Colon (tissue), 2 donors: ENCODE results near the gene ABAT.

Source experiments
- FAIRE-seq: peaks from 2 replicates; lab custom pipeline; 2012; peaks lifted over from hg19 to GRCh38; lab: Jason Lieb, UNC
- donor health status: control.
- donor health status: control.

Gene ABAT

DNA sequence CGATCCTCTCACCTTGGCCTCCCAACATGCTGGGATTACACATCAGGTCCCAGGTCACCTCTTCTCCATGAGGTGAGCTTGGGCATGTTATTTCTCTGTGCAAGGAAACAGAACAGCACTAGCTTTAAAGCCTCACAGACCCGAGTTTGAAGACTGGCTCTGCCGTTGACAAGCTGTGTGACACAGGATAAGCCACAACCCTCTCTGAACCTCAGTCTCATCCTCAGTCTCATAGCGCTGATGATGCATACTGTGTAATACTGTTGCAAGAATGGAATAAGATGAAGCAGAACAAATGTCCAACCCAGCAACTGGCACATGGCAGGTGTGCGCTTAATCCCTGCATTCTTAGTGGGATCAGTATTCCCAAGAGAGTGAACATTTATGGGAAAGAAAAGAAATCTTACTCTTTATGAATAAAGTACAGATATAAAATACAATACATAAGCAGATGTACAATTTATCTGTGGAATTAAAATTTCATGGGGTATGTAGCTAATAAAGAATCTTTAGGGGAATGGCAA, 43.5 kb downstream of the ABAT start:
- FAIRE-seq = no peak

DNA sequence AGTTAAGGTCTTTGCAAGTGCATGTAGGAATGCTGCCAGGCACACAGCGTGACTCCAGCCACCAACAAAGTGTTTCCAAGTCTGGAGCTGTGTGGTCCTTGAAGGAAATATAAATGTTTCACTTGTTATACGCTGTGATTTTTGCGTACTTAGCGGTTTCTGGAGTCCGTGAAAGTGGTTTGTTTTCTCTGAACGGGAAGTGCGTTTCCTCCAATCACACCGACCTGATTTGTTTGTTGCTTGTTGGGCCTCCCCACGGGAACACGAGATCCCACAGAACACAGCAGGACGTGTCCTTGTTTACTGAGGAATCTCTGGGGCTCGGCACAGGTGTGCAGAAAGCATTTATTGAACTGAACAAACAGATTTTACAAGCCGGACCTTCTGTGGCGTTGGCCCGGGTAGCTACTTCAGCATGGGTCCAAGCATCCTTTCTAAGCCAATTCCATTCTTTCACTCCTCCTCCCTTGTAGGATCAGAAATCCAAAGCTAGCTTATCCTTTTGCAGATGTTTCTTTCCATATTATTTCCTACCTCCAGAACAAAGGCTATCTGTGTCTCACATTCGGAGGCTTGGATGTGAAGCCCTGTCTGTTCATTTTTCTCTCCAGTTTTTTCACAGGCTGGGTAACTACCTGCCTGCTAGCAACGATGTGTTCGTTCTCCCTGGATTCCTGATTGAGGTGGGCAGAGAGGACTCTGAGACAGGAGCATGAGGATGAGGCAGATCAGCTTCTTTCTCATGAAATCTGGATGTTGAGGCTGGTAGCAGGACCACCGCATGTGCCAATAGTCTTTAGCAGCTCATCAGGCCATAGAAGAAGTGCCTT, 44.6 kb downstream of the ABAT start:
- FAIRE-seq = no peak

- FAIRE-seq = no peak
These were observed 45.9 kb downstream of the ABAT start for GRCh38 chr16:8720080-8720966.

DNA sequence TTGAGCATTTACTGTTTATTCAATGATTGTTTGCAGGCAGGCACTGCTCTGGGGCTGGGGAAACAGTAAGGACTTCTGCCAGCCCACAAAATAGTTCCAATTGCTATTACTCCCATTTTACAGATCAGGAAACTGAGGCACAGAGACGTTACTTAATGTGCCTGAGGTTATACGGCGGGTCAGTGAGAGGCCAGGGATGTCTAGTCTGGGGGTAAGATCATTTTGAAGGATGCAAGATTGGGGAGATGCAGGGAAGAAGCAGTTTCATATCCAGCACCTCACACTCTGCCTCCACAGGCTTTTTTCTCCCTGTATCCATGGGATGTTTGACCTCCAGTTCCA, 46.5 kb downstream of the ABAT start:
- no peak for FAIRE-seq

DNA sequence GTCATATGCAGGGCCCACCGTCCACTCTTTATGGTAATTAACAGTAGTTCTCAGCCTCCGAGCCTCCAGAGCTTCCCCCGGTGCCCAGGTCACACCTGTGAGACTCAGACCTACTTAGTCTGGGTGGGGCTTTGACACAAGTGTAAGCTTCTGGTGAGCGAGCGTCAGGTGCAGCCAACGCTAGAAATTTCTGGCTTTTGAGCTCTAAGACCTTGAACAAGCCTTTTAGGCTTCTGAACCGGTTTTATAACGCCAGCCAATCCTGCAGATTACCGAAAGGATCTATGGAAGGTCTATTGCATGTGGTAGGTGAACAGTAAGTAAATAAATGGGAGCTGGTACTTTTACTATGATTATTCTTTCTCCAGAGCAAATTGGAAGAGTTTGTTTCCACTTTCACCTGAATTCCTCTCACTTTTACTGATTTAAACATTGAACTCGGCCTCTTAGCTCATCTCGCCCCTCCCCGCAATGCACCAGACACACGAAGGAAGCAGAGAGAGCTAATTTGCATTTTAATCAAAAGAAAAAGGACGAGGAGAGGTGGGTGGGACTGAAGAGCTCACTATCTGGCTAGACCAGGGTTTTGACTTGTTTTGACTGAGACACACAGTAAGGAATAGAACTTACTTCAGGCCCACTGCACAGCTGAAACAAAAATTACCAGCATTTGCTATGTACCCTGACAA, 47.1 kb downstream of the ABAT start:
- no peak for FAIRE-seq

DNA sequence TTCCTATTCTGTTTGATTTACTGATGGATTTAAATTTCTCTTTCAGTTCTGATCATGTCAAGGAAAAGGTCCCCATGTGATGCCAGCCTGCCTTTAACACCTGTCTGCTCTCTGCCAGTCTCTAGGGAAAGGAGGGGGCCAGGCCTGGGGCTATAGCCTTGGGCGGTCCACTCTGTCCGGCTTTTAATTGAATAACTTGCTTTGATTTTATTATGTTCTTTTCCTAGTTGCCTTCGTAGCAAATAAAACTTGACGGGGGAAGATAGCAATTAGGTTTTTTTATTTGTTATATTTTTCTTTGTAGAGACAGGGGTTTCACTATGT, 47.6 kb downstream of the ABAT start:
- no peak for FAIRE-seq

DNA sequence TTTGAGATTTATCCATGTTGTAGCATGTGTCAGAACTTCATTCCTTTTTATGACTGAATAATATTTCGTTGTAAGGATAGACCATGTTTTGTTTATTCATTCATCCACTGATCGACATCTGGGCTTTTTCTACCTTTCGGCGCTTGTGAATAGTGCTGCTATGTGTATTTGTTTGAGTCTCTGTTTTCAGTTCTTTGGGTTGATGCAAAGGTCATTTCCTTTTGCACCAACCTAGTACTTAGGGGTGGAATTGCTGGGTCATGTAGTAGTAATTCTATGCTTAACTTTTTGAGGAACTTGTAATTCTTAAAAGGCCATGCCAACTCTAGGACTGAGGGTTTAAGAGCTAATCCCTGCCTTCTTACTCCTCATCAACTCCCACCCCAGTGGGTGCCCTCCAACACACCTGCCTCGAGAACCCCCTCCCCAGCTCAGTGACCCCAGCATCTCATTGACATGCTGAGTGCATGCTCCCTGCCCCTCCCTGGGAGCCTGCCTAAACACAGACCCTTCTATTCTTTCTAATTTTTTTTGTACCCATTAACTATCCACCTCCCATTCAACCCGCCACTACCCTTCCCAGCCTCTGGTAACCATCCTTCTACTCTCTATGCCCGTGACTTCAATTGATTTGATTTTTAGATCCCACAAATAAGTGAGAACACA, 51.2 kb downstream of the ABAT start:
- no peak for FAIRE-seq

DNA sequence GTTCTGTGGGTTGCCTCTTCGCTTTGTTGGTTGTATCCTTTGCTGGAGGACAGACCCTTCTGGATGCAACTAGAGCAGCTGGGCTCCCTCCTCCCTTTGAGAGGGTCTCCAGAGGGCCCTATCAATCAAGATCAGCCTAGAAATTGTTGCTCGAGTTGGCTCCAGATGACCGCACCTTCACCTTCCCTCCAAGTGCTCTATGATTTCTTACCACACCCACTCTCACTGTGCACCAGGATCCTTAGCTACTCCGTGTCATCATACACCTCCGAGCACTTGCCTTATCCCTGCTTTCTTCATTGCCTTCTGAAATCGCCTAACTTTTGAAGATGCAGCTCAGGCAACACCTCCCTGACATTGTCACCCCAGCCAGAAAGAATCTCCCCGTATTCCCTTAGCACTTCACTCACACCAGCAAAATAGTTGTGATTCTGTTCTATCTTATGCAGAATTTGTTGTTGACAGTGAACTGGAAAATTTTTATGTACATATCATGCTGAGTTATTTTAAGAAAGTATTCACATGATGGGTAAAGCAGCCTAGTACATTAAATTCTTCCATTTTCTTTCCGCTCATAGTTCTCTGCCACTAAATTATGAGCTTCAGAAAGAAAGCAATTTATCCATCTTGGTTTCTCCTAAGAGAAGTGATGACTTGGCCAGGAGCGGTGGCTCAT, 52.9 kb downstream of the ABAT start:
- no peak for FAIRE-seq

- no peak for FAIRE-seq
These were observed 53.6 kb downstream of the ABAT start for GRCh38 chr16:8727857-8728618.

DNA sequence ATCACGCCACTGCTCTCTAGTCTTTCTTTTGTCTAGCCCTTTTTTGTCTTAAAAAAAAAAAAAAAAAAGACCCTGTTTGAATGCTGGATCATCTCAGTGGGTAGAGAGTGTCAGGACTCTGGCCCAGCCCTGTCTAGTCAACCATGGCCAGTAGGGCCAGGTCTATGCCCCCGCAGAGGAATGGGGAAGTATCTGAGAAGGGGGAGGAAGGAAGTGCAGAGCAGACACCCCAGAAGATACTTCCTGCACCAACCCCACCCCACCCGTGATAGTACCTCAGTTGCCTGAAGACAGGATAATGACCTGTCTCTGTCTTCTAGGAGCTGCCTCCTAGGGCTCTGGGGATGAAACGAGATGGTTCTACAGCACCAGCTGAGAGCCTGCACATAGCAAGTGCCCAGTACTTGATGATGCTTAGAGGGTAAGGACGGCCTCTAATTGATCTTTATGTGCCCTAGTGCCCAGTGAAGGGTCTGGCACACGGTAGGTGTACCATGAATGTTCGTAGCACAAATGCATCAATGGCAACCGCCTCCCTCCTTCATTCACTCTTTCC, 55.4 kb downstream of the ABAT start:
- FAIRE-seq = no peak

GRCh38 chr16:8730335-8730915, 56.0 kb downstream of the ABAT start:
- FAIRE-seq = no peak

- no peak for FAIRE-seq
These were observed 59.6 kb downstream of the ABAT start for GRCh38 chr16:8733849-8734540.

GRCh38 chr16:8735574-8735973, 61.2 kb downstream of the ABAT start:
- FAIRE-seq = no peak

DNA sequence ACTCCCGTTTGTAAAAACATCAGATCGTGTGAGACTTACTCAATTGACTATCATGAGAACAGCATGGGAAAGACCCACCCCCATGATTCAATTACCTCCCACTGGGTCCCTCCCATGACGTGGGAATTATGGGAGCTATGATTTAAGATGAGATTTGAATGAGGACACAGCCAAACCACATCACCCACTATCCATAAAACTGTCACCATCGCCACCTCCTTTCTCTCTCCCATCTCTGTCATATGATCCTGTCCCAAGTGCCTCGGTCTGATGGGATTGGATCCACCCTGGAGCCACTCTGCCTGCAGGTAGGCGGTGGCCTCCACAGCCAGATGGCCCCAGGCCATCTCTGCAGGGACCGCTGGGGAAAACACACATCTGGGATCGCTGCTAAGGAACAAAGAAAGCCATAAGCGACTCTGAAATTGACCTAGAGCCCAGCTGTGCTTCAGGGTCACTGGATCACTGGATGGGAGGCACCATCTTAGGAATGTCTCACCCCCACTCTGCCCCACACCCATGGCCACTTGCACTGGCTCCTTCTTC, 61.8 kb downstream of the ABAT start:
- FAIRE-seq = no peak

DNA sequence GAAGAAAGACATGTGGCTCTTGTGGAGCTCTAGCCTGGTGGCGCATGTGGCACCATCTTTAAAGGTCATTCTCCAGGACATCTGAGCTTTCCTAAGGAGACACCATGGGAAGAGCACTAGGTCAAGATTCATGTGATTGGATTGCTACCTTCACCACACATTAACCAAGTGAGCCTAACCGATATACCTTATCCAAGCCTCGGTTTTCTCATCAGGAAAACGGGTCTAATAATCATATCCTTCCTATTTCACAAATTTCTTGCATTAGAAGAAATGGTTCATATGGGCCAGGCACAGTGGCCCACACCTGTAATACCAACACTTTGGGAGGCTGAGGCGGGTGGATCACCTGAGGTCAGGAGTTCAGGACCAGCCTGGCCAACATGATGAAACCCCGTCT, 64.7 kb downstream of the ABAT start:
- no peak for FAIRE-seq

DNA sequence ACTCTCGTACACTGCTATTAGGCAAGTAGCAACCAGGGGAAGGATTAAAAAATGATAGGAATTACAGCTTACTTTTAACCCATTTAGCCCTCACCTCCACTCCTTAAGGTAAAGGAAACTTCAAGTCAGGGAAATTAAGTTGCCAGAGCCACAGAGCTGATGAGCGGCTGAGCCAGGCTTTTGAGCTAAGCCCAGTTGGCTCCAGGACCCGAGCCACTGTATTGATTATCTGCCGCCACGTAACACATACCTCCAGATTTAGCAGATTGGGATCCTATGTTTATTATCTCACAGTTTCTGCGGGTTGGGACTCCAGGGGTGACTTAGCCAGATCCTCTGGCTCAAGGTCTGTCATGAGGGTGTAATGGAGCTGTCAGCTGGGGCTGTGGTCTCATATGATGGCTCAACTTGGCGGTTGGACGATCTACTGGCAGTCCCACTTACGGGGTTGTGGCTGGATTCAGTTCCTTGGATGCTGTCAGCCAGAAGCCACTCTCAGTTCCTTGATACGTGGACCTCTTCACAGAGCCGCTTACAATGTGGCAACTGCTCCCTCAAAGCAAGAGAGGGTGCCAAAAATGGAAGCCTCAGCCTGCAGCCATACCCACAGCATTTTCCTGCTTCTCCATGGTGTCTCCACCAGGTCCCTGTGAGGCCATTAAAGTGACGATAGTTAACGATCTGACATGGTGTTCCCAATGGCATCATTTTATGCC, 65.7 kb downstream of the ABAT start:
- no peak for FAIRE-seq

DNA sequence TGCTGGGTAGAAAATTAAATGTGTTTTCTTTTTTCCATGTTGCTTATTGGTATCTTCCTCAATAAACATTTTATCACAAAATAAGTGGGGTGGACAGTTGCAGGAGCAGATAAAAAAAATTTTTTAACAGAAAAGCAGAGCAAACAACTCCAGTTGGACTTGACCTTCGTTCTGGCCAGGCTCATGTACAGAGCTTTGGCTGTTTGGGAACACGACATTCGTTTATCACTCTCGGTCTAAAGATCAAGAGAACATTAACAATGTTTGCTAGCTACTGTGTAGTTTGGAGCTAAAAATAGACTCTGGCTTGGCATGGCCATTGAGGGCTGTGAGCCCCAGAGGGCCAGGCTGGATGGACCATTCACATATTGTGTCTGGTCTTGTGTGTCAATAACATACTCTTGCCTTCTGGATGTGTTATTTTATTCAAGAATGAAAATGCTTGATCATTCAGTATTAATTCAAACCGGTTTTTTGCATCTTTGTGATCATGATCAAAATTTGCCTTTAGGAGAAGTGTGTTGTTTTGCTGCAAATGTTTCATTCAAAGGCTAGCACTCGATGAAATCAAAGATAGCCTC, 66.4 kb downstream of the ABAT start:
- FAIRE-seq = no peak

- FAIRE-seq = no peak
These were observed 67.2 kb downstream of the ABAT start for GRCh38 chr16:8741636-8742035.
